DOHH2 (cell line): ENCODE measurements around the gene OR52L1.

ENCODE experiments used
- EZH2phosphoT487 ChIP-seq: fragments of 200-600 bp; sonication (generic); IDR thresholded peaks from 2 replicates; pipeline ENCODE4 v1.6.1; 2017; ENCODE audit warnings: borderline replicate concordance, mild to moderate bottlenecking, antibody characterized with exemption, low read length, moderate library complexity, mixed read lengths
- TF ChIP-seq, protein P1 (sequence below): fragments of 200-600 bp; sonication (generic); IDR thresholded peaks from one replicate; pipeline ENCODE4 v1.5.1; 2014; ENCODE audit warnings: antibody characterized with exemption, mild to moderate bottlenecking, low read depth, low read length; ENCODE audit not compliant: poor library complexity, severe bottlenecking

DNA sequence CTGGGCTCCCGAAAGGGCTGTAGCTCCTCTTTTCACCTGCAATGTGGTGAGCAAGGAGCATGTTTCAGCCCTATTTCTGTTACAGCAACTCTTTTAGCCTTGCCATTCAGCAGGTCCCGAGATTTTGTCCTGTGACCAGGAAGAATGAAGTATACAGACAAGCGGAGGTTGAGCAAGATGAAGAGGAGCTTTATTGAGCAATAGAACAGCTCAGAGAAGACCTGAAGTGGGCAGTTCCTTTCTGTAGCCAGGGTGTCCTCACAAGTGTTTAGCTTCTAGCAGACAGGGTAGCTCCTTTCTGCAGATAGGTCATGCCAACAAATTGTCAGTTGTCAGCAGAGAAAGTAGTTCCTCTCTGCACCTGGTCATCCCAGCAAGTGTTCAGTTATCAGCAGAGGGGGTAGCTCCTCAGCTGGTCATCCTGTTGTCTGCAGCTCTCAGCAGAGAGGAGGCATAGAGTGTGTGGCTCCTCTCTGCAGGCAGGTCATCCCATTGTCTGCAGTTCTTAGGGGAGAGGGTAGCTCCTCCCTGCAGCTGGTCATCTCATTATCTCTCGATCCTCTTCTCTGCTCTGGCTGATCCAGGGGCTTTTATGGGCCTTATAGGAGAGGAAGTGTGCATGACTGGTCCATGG is 25.4 kb upstream of the OR52L1 start:
- TF ChIP-seq, protein P1, sequence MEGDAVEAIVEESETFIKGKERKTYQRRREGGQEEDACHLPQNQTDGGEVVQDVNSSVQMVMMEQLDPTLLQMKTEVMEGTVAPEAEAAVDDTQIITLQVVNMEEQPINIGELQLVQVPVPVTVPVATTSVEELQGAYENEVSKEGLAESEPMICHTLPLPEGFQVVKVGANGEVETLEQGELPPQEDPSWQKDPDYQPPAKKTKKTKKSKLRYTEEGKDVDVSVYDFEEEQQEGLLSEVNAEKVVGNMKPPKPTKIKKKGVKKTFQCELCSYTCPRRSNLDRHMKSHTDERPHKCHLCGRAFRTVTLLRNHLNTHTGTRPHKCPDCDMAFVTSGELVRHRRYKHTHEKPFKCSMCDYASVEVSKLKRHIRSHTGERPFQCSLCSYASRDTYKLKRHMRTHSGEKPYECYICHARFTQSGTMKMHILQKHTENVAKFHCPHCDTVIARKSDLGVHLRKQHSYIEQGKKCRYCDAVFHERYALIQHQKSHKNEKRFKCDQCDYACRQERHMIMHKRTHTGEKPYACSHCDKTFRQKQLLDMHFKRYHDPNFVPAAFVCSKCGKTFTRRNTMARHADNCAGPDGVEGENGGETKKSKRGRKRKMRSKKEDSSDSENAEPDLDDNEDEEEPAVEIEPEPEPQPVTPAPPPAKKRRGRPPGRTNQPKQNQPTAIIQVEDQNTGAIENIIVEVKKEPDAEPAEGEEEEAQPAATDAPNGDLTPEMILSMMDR: no peak
- TF ChIP-seq EZH2phosphoT487: no peak
